ENCODE results near the gene FBXO42. TPM values are rescaled to one million over a fixed set of nuclear protein-coding genes. Genes with fewer than 3 reads are reported as not detected.

FBXO42 gene
- total RNA-seq, 6 donors from 2014 or later, result 20.8 to 41.9 (median 24.0) TPM

- no peak for DNase-seq
- Histone ChIP-seq H3K9me3 (no peaks in the 10 kb centered on the region), H3K27ac (no peak overlapping the region), H3K27me3 (no peaks in the 10 kb centered on the region), H3K4me1 (peaks cover 6 to 16% (median 11%) of the 10 kb centered on the region in 4 donors), H3K36me3 (peaks cover 0 to 5% (median 0%) of the 10 kb centered on the region in 4 donors), H3K4me3 (no peak overlapping the region)
- no peak for ATAC-seq (ENCODE audit: low FRiP score in 2 of 2)
- 82 to 85% methylated on average over 9 to 17 of the region's 17 CpGs for WGBS, 2 donors
- TF ChIP-seq POLR2A (IDR thresholded peaks at IDR 0.05) (no peak), EP300 (IDR thresholded peaks at IDR 0.05) (no peak)
These were observed 109.6 kb downstream of the FBXO42 start for GRCh38 chr1:16242556-16243214.

DNA sequence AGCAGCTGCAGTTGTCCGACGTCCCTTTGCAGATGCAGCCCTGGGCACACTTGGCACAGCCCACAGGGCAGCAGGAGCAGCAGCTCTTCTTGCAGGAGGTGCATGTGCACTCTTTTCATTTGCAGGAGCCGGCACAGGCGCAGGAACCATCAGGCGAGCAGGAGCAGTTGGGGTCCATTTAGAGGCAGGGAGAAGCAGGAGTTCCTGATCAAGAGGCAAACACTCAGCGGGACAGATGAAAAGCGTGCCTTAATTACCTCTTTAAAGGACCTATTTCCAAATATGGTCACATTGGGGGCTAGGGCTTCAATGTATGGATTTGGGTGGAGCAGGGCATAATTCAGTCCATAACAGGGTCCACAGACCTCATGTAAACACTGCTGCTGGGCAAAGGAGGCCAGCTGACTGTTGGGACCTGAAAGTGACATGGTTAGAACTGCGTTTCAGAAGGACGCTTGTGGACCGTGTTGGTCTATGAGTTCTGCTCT is 111.0 kb downstream of the FBXO42 start:
- no peak for TF ChIP-seq POLR2A (IDR thresholded peaks at IDR 0.05)
- TF ChIP-seq EP300 (IDR thresholded peaks at IDR 0.05), result no peak
- TF ChIP-seq CTCF (IDR thresholded peaks at IDR 0.05), result no peak
- no peak for TF ChIP-seq POLR2AphosphoS5 (IDR thresholded peaks at IDR 0.05)
- H3K27ac ChIP-seq, result no peak overlapping the region
- WGBS, 2 donors, result 62 to 68% methylated on average over 9 to 10 of the region's 10 CpGs
- H3K36me3 ChIP-seq, result no peaks in the 10 kb centered on the region
- H3K4me1 ChIP-seq, result peaks cover 15 to 26% (median 18%) of the 10 kb centered on the region in 4 donors
- H3K9me3 ChIP-seq, result no peaks in the 10 kb centered on the region
- no peaks in the 10 kb centered on the region for H3K27me3 ChIP-seq
- ATAC-seq (ENCODE audit: low FRiP score in 2 of 2), result no peak
- no peak overlapping the region for H3K4me3 ChIP-seq
- DNase-seq, result no peak

DNA sequence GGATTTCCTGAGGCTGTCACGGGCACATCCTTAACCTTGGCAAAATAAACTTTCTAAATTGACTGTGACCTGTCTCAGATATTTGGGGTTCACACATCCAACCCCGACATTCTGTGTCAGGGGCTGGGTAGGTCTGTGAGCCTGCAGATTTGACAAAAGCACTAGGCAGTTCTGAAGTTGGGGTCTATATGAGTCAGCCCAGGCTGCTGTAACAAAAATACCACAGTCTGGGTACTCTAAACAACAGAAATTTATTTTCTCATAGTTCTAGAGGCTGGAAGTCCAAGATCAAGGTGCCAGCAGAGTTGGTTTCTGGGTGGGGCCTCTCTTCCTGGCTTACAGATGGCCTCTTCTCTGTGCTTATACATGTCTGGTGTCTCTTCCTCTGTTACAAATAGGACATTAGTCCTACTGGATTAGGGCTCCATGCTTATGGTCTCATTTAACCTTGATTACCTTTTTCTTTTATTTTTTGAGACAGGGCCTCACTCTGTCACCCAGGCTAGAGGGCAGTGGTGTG is 112.2 kb downstream of the FBXO42 start:
- no peaks in the 10 kb centered on the region for H3K9me3 ChIP-seq
- ATAC-seq (ENCODE audit: low FRiP score in 2 of 2) (no peak), DNase-seq (no peak)
- H3K27ac ChIP-seq, result no peak overlapping the region
- H3K4me1 ChIP-seq, result peaks cover 21 to 34% (median 24%) of the 10 kb centered on the region in 4 donors
- no peaks in the 10 kb centered on the region for H3K27me3 ChIP-seq
- no peaks in the 10 kb centered on the region for H3K36me3 ChIP-seq
- TF ChIP-seq CTCF (IDR thresholded peaks at IDR 0.05) (no peak), POLR2A (IDR thresholded peaks at IDR 0.05) (no peak)
- H3K4me3 ChIP-seq, result no peak overlapping the region
- 76 to 88% methylated on average over 2 of the region's 2 CpGs for WGBS, 2 donors

- ATAC-seq (ENCODE audit: low FRiP score in 2 of 2) (no peak), DNase-seq (no peak)
- Histone ChIP-seq H3K9me3 (no peaks in the 10 kb centered on the region), H3K36me3 (peaks cover 0 to under 1% (median 0%) of the 10 kb centered on the region in 4 donors), H3K4me1 (peaks cover 16 to 23% (median 20%) of the 10 kb centered on the region in 4 donors), H3K4me3 (peak overlapping the region in 3 of 4 donors; percentile 59 to 70 (median 69)), H3K27me3 (no peaks in the 10 kb centered on the region), H3K27ac (peak overlapping the region; percentile 86 to 91 (median 89))
- 24 to 27% methylated on average over 6 of the region's 6 CpGs for WGBS, 2 donors
- TF ChIP-seq POLR2AphosphoS5 (IDR thresholded peaks at IDR 0.05), result no peak
- no peak for TF ChIP-seq POLR2A (IDR thresholded peaks at IDR 0.05)
- TF ChIP-seq CTCF (IDR thresholded peaks at IDR 0.05), result no peak
- no peak for TF ChIP-seq EP300 (IDR thresholded peaks at IDR 0.05)
These were observed 114.9 kb downstream of the FBXO42 start for GRCh38 chr1:16237343-16237830.

DNA sequence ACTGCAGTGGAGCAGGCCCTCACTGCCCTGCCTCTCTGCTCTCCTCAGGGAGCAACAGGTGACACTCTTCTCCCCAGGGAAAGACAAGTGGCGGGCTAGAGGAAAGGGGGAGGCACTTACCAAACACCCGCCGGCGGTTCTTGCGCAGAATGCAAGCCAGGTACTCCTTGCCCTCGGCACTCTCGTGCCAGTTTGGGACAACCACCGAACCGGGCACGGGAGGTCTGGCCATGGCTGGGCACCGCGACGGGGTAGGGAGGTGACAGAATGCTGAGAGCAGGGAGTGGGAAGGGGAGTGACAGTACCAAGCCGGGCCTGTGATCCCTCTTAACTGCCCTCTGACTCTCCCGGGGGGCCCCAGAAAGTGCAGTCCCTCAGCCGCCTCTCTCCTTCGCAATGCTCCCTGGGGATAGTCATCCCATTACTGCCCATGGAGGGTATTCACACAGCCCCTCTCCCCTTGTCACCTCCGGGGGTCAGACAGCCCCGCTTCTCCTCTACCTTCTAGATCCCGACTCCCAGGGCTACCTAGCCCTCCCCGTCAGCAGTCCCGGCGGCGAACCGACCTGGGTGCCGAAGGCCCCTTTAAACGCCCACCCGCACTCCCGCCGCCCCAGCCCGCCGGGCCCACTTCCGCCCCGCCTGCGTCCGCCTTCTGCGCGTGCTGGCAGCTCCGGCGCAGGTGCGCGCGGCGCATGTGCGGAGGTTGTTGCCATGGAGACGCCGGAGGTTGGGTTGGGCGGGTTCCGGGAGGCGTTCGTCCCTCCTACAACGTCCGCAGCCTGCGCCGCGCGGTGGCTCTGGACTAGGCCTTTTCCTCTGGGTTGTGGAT is 115.6 kb downstream of the FBXO42 start, which contains the start of gene CPLANE2:
Gene CPLANE2 (minus strand): TSS at position 673 of the 832 bp plus-strand sequence. CDS start 441 bp downstream, at position 232.
- DNase-seq (peak; percentile 96 to 99), ATAC-seq (ENCODE audit: low FRiP score in 2 of 2) (peak; percentile 92 to 97)
- TF ChIP-seq POLR2AphosphoS5 (IDR thresholded peaks at IDR 0.05) (peak; percentile 33 to 87), POLR2A (IDR thresholded peaks at IDR 0.05) (peak in 3 of 4 donors; percentile 42 to 86 (median 58)), EP300 (IDR thresholded peaks at IDR 0.05) (no peak), CTCF (IDR thresholded peaks at IDR 0.05) (peak in 1 of 6 experiments; percentile 27)
- peak within 1 kb of the TSS; percentile 54 to 70 (median 64) for H3K4me3 ChIP-seq
- peaks cover 0 to 7% (median 0%) of the 10 kb centered on the region in 4 donors for H3K36me3 ChIP-seq
- peak within 1 kb of the TSS; percentile 86 to 91 (median 89) for H3K27ac ChIP-seq
- H3K4me1 ChIP-seq, result peaks cover 16 to 23% (median 20%) of the 10 kb centered on the region in 4 donors
- 1 to 8% methylated on average over 23 to 28 of the region's 57 CpGs for WGBS, 2 donors
- no peaks in the 10 kb centered on the region for H3K9me3 ChIP-seq
- H3K27me3 ChIP-seq, result no peaks in the 10 kb centered on the region

Data from upper lobe of left lung (tissue), 6 donors.